Hepatocyte (in vitro differentiated cells): Measurements from ENCODE around the gene PYGO1. TPM values are rescaled to one million over a fixed set of nuclear protein-coding genes. Genes with fewer than 3 reads are reported as not detected.
"Not testable (repeated sequence)": the region's sequence is repeated elsewhere in the genome, so short reads cannot be mapped to it uniquely, and the experiment has no call there.

ENCODE experiments used
- DNase-seq: peaks from one replicate; pipeline ENCODE4 v3.0.0-alpha.2; 2016; ENCODE audit warnings: low spot score
- H2AFZ ChIP-seq: fragments of 200-600 bp; sonication (generic); 2 replicates; pipeline ENCODE4 v1.6.0; 2016; ENCODE audit warnings: antibody characterized with exemption, mild to moderate bottlenecking
- H3K27ac ChIP-seq: fragments of 200-600 bp; sonication (generic); 2 replicates; pipeline ENCODE4 v1.5.1; 2016; ENCODE audit warnings: mild to moderate bottlenecking
- H3K27me3 ChIP-seq: fragments of 200-600 bp; sonication (generic); 2 replicates; pipeline ENCODE4 v1.6.1; 2016
- H3K36me3 ChIP-seq: fragments of 200-600 bp; sonication (generic); replicated peaks from 2 replicates; pipeline ENCODE4 v1.5.1; 2016; ENCODE audit warnings: low read depth; ENCODE audit not compliant: insufficient read depth
- H3K4me1 ChIP-seq: fragments of 200-600 bp; sonication (generic); 2 replicates; pipeline ENCODE4 v1.5.1; 2016; ENCODE audit warnings: mild to moderate bottlenecking, moderate library complexity; ENCODE audit not compliant: insufficient read depth
- H3K4me2 ChIP-seq: fragments of 200-600 bp; sonication (generic); 2 replicates; pipeline ENCODE4 v1.6.0; 2016
- H3K4me3 ChIP-seq: fragments of 200-600 bp; sonication (generic); 2 replicates; pipeline ENCODE4 v1.5.1; 2016; ENCODE audit warnings: mild to moderate bottlenecking
- H3K79me2 ChIP-seq: fragments of 200-600 bp; sonication (generic); 2 replicates; pipeline ENCODE4 v1.6.0; 2017; ENCODE audit warnings: mild to moderate bottlenecking
- H3K9me2 ChIP-seq: fragments of 200-600 bp; sonication (generic); replicated peaks from 2 replicates; pipeline ENCODE4 v1.6.0; 2017; ENCODE audit warnings: mild to moderate bottlenecking; ENCODE audit not compliant: insufficient read depth
- H3K9me3 ChIP-seq: fragments of 200-600 bp; sonication (generic); 2 replicates; pipeline ENCODE4 v1.5.1; 2016; ENCODE audit warnings: low read depth, mild to moderate bottlenecking
- H4K20me1 ChIP-seq: fragments of 200-600 bp; sonication (generic); 2 replicates; pipeline ENCODE4 v1.6.0; 2016; ENCODE audit warnings: mild to moderate bottlenecking; ENCODE audit not compliant: insufficient read depth, poor library complexity, severe bottlenecking
- EZH2 ChIP-seq: fragments of 200-600 bp; sonication (generic); IDR thresholded peaks from 2 replicates; pipeline ENCODE4 v1.6.1; 2016; ENCODE audit warnings: antibody characterized with exemption, mild to moderate bottlenecking, borderline replicate concordance
- EZH2phosphoT487 ChIP-seq: fragments of 200-600 bp; sonication (generic); IDR thresholded peaks from one replicate; pipeline ENCODE4 v1.6.1; 2018; ENCODE audit warnings: antibody characterized with exemption, mild to moderate bottlenecking, low read depth, moderate library complexity; ENCODE audit not compliant: unreplicated experiment, severe bottlenecking
- WGBS: methylation state at CpG from one replicate; pipeline ENCODE4 v1.1.6; 2016; ENCODE audit warnings: low lambda C conversion rate; ENCODE audit errors: missing lambda C conversion rate; 5-methylcytosine and 5-hydroxymethylcytosine counted together
- polyA plus RNA-seq: library from polyadenylated mRNA; unstranded; fragments of >200 nt; fragmentation: Nextera tagmentation; extraction: Ambion mirVana; gene quantifications from 2 replicates; pipeline ENCODE4 v1.2.1, GENCODE V29; 2016
- total RNA-seq: library from RNA; depleted of rRNA; stranded (reverse); fragments of >200 nt; gene quantifications from 2 replicates; pipeline ENCODE4 v1.2.3, GENCODE V29; 2014
- TF ChIP-seq, protein P1 (sequence below): fragments of 200-600 bp; sonication (generic); IDR thresholded peaks from 2 replicates; pipeline ENCODE4 v1.5.1; 2016; ENCODE audit warnings: antibody characterized with exemption, mild to moderate bottlenecking; ENCODE audit not compliant: poor library complexity

The PYGO1 gene
- total and polyA plus RNA-seq, 2 experiments from 2014 or later, result 2.5 to 12.6 TPM

DNA sequence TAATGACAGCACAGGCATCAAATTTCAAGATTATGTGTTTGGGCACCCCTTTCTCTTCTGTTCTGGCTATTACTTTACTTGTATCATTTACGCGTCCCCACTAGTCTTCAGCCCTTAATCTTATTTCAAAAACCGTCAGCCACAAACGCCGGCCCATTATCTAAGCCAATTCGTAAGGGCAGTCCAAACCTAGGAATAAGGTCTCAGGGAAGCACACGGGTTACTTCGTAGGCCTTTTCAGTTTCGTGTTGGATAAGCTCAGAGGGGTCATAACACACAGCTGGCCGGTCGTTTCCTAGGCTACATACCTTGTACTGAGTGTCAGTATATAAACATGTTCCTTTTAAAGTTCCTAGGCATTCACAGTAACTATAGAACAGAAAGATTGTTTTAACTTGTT lies 75.0 kb downstream of the PYGO1 start:
- Histone ChIP-seq H3K27me3 (no peaks in the 10 kb centered on the region), H3K79me2 (no peaks in the 10 kb centered on the region), H3K9me3 (no peaks in the 10 kb centered on the region), H3K27ac (no peak overlapping the region), H3K4me1 (no peaks in the 10 kb centered on the region), H4K20me1 (no peaks in the 10 kb centered on the region), H2AFZ (no peak overlapping the region), H3K4me3 (no peak overlapping the region), H3K9me2 (no peaks in the 10 kb centered on the region), H3K36me3 (no peaks in the 10 kb centered on the region), H3K4me2 (no peak overlapping the region)
- no peak for TF ChIP-seq EZH2phosphoT487
- no peak for TF ChIP-seq EZH2
- TF ChIP-seq, protein P1, sequence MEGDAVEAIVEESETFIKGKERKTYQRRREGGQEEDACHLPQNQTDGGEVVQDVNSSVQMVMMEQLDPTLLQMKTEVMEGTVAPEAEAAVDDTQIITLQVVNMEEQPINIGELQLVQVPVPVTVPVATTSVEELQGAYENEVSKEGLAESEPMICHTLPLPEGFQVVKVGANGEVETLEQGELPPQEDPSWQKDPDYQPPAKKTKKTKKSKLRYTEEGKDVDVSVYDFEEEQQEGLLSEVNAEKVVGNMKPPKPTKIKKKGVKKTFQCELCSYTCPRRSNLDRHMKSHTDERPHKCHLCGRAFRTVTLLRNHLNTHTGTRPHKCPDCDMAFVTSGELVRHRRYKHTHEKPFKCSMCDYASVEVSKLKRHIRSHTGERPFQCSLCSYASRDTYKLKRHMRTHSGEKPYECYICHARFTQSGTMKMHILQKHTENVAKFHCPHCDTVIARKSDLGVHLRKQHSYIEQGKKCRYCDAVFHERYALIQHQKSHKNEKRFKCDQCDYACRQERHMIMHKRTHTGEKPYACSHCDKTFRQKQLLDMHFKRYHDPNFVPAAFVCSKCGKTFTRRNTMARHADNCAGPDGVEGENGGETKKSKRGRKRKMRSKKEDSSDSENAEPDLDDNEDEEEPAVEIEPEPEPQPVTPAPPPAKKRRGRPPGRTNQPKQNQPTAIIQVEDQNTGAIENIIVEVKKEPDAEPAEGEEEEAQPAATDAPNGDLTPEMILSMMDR, result no peak
- DNase-seq, result no peak
- WGBS, result 76% methylated on average over 11 of the region's 11 CpGs

DNA sequence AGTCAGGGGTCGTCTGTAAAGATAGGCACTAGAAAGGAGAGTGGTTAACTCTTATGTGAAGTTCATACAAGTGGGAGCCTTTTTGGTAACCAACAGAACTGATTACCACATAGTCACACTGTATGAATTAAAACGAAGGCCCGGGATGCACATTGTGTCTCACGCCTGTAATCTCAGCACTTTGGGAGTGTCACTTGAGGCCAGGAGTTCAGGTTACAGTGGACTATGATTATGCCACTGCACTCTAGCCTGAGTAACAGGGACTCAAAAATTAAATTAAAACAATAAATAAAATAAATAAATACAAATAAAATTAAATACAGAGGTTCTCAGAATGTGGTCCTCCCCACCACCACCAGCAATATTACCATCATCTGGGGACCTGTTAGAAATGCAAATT lies 80.6 kb downstream of the PYGO1 start:
- no peak overlapping the region for H3K4me2 ChIP-seq
- H4K20me1 ChIP-seq, result no peaks in the 10 kb centered on the region
- H3K9me3 ChIP-seq, result no peaks in the 10 kb centered on the region
- H3K27ac ChIP-seq, result no peak overlapping the region
- H3K9me2 ChIP-seq, result no peaks in the 10 kb centered on the region
- no peaks in the 10 kb centered on the region for H3K27me3 ChIP-seq
- DNase-seq, result no peak
- H2AFZ ChIP-seq, result no peak overlapping the region
- TF ChIP-seq EZH2phosphoT487 (no peak), EZH2 (no peak)
- TF ChIP-seq, protein P1, result no peak
- H3K4me3 ChIP-seq, result no peak overlapping the region
- no peaks in the 10 kb centered on the region for H3K36me3 ChIP-seq
- H3K79me2 ChIP-seq, result no peaks in the 10 kb centered on the region
- WGBS, result 78% methylated on average over 4 of the region's 4 CpGs
- no peaks in the 10 kb centered on the region for H3K4me1 ChIP-seq

DNA sequence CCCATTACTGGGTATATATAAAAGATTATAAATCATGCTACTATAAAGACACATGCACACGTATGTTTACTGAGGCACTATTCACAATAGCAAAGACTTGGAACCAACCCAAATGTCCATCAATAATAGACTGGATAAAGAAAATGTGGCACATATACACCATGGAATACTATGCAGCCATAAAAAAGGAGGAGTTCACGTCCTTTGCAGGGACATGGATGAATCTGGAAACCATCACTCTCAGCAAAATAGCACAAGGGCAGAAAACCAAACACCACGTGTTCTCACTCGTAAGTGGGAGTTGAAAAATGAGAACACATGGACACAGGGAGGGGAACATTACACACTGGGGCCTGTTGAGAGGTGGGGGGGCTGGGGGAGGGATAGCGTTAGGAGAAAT lies 82.7 kb downstream of the PYGO1 start:
- H3K79me2 ChIP-seq, H3K36me3 ChIP-seq, H3K9me3 ChIP-seq, H3K9me2 ChIP-seq, H3K4me1 ChIP-seq, H2AFZ ChIP-seq, H3K4me3 ChIP-seq, H3K27ac ChIP-seq, H3K4me2 ChIP-seq, H3K27me3 ChIP-seq, DNase-seq, H4K20me1 ChIP-seq: not testable (repeated sequence)
- WGBS, result 87% methylated on average over 5 of the region's 5 CpGs

DNA sequence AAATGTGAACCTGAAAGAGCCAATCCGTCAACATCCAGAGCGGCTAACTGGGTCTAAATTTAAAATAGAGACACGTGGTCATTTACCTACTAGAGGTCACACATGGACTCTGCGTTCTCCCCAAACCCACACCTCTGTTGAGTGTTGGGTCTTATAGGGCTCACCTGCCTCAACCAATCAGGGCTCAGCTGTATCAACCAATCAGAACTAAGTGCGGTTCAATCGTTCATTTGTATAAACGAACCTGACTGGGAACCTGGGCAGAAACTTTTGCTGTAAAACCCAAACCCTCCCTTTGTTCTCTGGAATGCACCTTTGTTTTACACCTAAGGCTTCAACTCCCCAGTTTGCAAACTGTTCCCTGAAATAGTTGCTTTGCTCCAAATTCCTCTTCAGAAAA lies 89.0 kb downstream of the PYGO1 start:
- no peaks in the 10 kb centered on the region for H3K9me2 ChIP-seq
- H4K20me1 ChIP-seq, result no peaks in the 10 kb centered on the region
- 89% methylated on average over 7 of the region's 7 CpGs for WGBS
- H3K36me3 ChIP-seq, result no peaks in the 10 kb centered on the region
- H3K27ac ChIP-seq, result no peak overlapping the region
- H3K27me3 ChIP-seq, result no peaks in the 10 kb centered on the region
- H3K79me2 ChIP-seq, result no peaks in the 10 kb centered on the region
- TF ChIP-seq EZH2phosphoT487, result no peak
- TF ChIP-seq EZH2, result no peak
- TF ChIP-seq, protein P1, result no peak
- H2AFZ ChIP-seq, result peak overlapping the region; percentile 91
- peaks cover 3% of the 10 kb centered on the region for H3K4me1 ChIP-seq
- H3K4me2 ChIP-seq, result no peak overlapping the region
- DNase-seq, result no peak
- no peak overlapping the region for H3K4me3 ChIP-seq
- no peaks in the 10 kb centered on the region for H3K9me3 ChIP-seq

DNA sequence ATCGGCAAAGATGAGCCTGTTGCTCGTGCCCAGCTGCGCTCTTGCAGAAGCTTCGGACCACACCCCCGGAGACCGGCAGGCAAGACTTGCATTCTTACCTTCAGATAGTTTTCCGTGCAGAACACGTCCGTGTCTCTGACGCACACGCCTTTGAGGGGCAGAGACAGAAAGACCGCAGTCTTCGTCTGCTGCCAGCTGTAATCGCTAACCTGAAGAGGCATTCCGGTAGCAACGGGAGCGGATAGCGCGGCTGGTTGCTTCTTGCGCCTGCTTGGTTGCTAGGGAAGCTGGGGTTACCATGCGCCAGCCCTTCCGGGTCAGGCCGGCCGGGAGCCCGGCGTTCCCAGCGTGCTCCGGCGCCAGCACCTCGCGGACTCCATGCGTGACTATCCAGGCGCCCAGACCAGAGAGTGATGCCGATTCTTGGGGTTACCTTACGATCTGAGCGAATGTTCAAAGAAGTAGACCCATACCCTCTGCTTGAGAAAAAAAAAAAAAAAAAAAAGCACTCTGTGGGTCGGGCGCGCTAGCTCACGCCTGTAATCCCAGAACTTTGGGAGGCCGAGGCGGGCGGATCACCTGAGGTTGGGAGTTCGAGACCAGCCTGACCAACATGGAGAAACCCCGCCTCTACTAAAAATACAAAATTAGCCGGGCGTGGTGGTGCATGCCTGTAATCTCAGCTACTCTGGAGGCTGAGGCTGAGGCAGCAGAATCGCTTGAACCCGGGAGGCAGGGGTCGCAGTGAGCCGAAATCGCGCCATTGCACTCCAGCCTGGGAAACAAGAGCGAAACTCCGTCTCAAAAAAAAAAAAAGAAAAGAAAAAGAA lies 89.8 kb downstream of the PYGO1 start:
- H3K79me2 ChIP-seq, H3K4me1 ChIP-seq, H3K9me3 ChIP-seq, H4K20me1 ChIP-seq, H3K27me3 ChIP-seq, H3K36me3 ChIP-seq, H3K9me2 ChIP-seq: not testable (repeated sequence)
- 19% methylated on average over 53 of the region's 55 CpGs for WGBS
- DNase-seq, result peak; percentile 89
- Histone ChIP-seq H3K4me3 (peak overlapping the region; percentile 95), H2AFZ (peak overlapping the region; percentile 91), H3K27ac (peak overlapping the region; percentile 73), H3K4me2 (peak overlapping the region; percentile 88)
